Endothelial cell of umbilical vein (primary cell): ENCODE data around the gene USB1. TPM values are rescaled to one million over a fixed set of nuclear protein-coding genes. Genes with fewer than 3 reads are reported as not detected.

Source experiments
- BruUV-seq: library from RNA; stranded (reverse); fragments of 400-500 nt; replicated peaks from 2 replicates; lab custom pipeline; 2021; lab: Mats Ljungman, UMichigan
- CTCF ChIA-PET: fragments of 300-600, 350-600 bp; sonication (Branson Sonifier 250); formaldehyde crosslinking; loops from one replicate; lab custom pipeline; 2021; ENCODE audit warnings: antibody characterized with exemption, inconsistent platforms; lab: Charles Lee
- POLR2A ChIA-PET: fragments of 300-600, 350-600 bp; sonication (Branson Sonifier 250); formaldehyde crosslinking; loops from one replicate; lab custom pipeline; 2021; ENCODE audit warnings: antibody characterized with exemption, inconsistent platforms; lab: Charles Lee
- DNase-seq: peaks from one replicate; pipeline ENCODE4 v3.0.0-alpha.2; 2011; ENCODE audit warnings: low read depth, low spot score
- FAIRE-seq: peaks from 2 replicates; lab custom pipeline; 2011; peaks lifted over from hg19 to GRCh38; lab: Jason Lieb, UNC
- H2AFZ ChIP-seq: 2 replicates; pipeline ENCODE4 v1.6.0; 2012; ENCODE audit warnings: low read depth, low read length, control low read depth, inconsistent platforms
- H3K27ac ChIP-seq: 2 replicates; pipeline ENCODE4 v1.5.1; 2011; ENCODE audit warnings: low read depth, mild to moderate bottlenecking, control low read depth, low read length, moderate library complexity; ENCODE audit not compliant: insufficient read depth
- H3K27me3 ChIP-seq, 2 experiments: 2 replicates each; pipeline versions ENCODE4 v1.6.0 to v1.6.1; 2011; ENCODE audit warnings: low read length in 2 of 2, mixed read lengths in 1 of 2; ENCODE audit not compliant: control insufficient read depth in 2 of 2, insufficient read depth in 2 of 2
- H3K36me3 ChIP-seq, 2 experiments: 2 replicates in 1 of 2; 3 replicates in 1 of 2; pipeline ENCODE4 v1.5.1; 2011; ENCODE audit warnings: low read length in 2 of 2, mild to moderate bottlenecking in 1 of 2, moderate library complexity in 1 of 2; ENCODE audit not compliant: control insufficient read depth in 2 of 2, insufficient read depth in 2 of 2; ENCODE audit errors: extremely low read depth in 1 of 2
- H3K4me1 ChIP-seq: 3 replicates; pipeline ENCODE4 v1.5.1; 2011; ENCODE audit warnings: mild to moderate bottlenecking, low read length; ENCODE audit not compliant: control insufficient read depth, insufficient read depth; ENCODE audit errors: extremely low read depth
- H3K4me2 ChIP-seq: 2 replicates; pipeline ENCODE4 v1.6.1; 2011; ENCODE audit warnings: low read length, control low read depth, mixed read lengths; ENCODE audit not compliant: insufficient read depth
- H3K4me3 ChIP-seq, 3 experiments: fragments of 200-600 bp in 1 of 3; sonication (generic), shearing (Covaris generic) in 1 of 3; replicated peaks in 1 of 3; 2 replicates each; pipeline ENCODE4 v1.5.1; 2011 to 2016; ENCODE audit warnings: control low read depth in 3 of 3, low read length in 3 of 3, mild to moderate bottlenecking in 2 of 3, inconsistent platforms in 1 of 3, low read depth in 1 of 3, moderate library complexity in 1 of 3; ENCODE audit not compliant: insufficient read depth in 1 of 3
- H3K79me2 ChIP-seq: 2 replicates; pipeline ENCODE4 v1.6.0; 2012; ENCODE audit warnings: low read length, inconsistent platforms; ENCODE audit not compliant: control insufficient read depth, insufficient read depth
- H3K9ac ChIP-seq: replicated peaks from 2 replicates; pipeline ENCODE3; 2011; ENCODE audit warnings: low read length, control low read depth; ENCODE audit not compliant: insufficient read depth; ENCODE audit errors: extremely low read depth
- H3K9me1 ChIP-seq: replicated peaks from 3 replicates; pipeline ENCODE4 v1.6.0; 2011; ENCODE audit warnings: mild to moderate bottlenecking, low read length; ENCODE audit not compliant: control insufficient read depth, insufficient read depth; ENCODE audit errors: extremely low read depth
- H3K9me3 ChIP-seq: replicated peaks from 2 replicates; pipeline ENCODE4 v1.5.1; 2012; ENCODE audit warnings: low read length, inconsistent platforms; ENCODE audit not compliant: control insufficient read depth, insufficient read depth
- H4K20me1 ChIP-seq: replicated peaks from 2 replicates; pipeline ENCODE3; 2011; ENCODE audit warnings: mild to moderate bottlenecking, low read length; ENCODE audit not compliant: control insufficient read depth, insufficient read depth; ENCODE audit errors: extremely low read depth
- FOS ChIP-seq: IDR thresholded peaks from 2 replicates; pipeline ENCODE4 v1.6.1; 2011; ENCODE audit warnings: mild to moderate bottlenecking, low read length, moderate library complexity, borderline replicate concordance; ENCODE audit not compliant: insufficient read depth
- GATA2 ChIP-seq: IDR thresholded peaks from 2 replicates; pipeline ENCODE4 v1.7.0; 2011; ENCODE audit warnings: low read depth, mild to moderate bottlenecking, moderate library complexity, mixed read lengths, low read length; ENCODE audit not compliant: insufficient read length, insufficient read depth
- JUN ChIP-seq: IDR thresholded peaks from 2 replicates; pipeline ENCODE4 v1.6.1; 2011; ENCODE audit warnings: borderline replicate concordance, low read depth; ENCODE audit not compliant: insufficient read length, insufficient read depth
- MYC ChIP-seq: IDR thresholded peaks from one replicate; pipeline ENCODE4 v1.6.1; 2011; ENCODE audit warnings: mild to moderate bottlenecking, low read depth, low read length
- dilution Hi-C: fragments of 300-500 bp; cut with MboI; formaldehyde crosslinking; loops from one replicate; pipeline ENCODE4 v1.15.0; 2019; ENCODE audit warnings: low sequenced_read_pairs; ENCODE audit not compliant: extremely low pct_ligation_motif_present
- intact Hi-C: fragments of 100-400 bp; cut with micrococcal nuclease; formaldehyde crosslinking; loops from one replicate; pipeline ENCODE4 v1.10.0; 2022
- polyA plus RNA-seq, 4 experiments: library from polyadenylated mRNA; depleted of rRNA in 3 of 4; stranded (reverse) in 3 of 4; unstranded in 1 of 4; fragments of >200 nt; gene quantifications; 2 replicates each; pipeline versions ENCODE4 v1.2.1 to v1.2.3, GENCODE V29; 2011 to 2012; ENCODE audit warnings: missing spikeins in 1 of 4
- total RNA-seq: library from RNA; stranded (reverse); gene quantifications from 2 replicates; pipeline ENCODE4 v1.2.3, GENCODE V29; 2021
- TF ChIP-seq, protein P1 (sequence below), 2 donors: IDR thresholded peaks; 1 replicate in 1 of 2; 2 replicates in 1 of 2; pipeline ENCODE4 v1.5.1; 2011; ENCODE audit warnings: low read length in 2 of 2, mild to moderate bottlenecking in 2 of 2, moderate library complexity in 2 of 2, control low read depth in 1 of 2, inconsistent platforms in 1 of 2, low read depth in 1 of 2; ENCODE audit not compliant: insufficient read depth in 1 of 2; ENCODE audit errors: extremely low read depth in 1 of 2
- TF ChIP-seq, protein P2 (sequence below): IDR thresholded peaks from 2 replicates; pipeline ENCODE4 v1.6.1; 2011; ENCODE audit not compliant: insufficient read depth, insufficient read length

Gene USB1
- total and polyA plus RNA-seq, 2 donors (not counting 3 experiments of a cell fraction or from before 2014, with no cell fraction given), result 64.6 to 83.8 TPM

DNA sequence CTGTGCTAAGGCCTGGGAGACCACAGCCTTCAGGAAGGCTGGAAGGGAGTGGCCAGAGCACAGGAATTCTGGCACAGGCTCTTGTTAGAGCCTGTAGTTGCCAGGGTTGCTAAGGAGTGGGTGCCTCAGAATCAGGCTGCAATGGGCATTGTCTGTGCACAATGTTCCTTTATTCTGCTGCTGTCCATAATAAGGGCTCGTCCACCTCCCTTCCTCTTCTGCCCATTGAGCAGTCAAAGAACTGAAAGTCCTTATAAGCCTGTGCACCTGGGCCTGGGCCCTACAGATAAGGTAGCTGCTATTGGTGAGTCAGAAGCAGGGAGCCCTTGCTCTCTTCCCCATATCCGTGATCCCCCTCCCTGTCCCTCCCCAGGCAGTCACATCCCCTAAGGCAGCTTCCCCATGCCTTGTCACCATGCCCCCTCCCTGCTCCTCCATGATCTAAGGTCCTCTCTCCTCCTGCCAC is 24.8 kb upstream of the USB1 start:
- dilution Hi-C loops, result no loop called here
- ChIA-PET CTCF (interaction anchor here (1.0 to 1.4 kb wide), 2 partner anchors 11 to 220 kb away, joined by 3 to 5 read pairs; no protein-coding TSS in a partner anchor), POLR2A (no interaction called here)
- TF ChIP-seq, protein P1, sequence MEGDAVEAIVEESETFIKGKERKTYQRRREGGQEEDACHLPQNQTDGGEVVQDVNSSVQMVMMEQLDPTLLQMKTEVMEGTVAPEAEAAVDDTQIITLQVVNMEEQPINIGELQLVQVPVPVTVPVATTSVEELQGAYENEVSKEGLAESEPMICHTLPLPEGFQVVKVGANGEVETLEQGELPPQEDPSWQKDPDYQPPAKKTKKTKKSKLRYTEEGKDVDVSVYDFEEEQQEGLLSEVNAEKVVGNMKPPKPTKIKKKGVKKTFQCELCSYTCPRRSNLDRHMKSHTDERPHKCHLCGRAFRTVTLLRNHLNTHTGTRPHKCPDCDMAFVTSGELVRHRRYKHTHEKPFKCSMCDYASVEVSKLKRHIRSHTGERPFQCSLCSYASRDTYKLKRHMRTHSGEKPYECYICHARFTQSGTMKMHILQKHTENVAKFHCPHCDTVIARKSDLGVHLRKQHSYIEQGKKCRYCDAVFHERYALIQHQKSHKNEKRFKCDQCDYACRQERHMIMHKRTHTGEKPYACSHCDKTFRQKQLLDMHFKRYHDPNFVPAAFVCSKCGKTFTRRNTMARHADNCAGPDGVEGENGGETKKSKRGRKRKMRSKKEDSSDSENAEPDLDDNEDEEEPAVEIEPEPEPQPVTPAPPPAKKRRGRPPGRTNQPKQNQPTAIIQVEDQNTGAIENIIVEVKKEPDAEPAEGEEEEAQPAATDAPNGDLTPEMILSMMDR (IDR thresholded peaks at IDR 0.05; ENCODE audit: extremely low read depth in 1 of 2, insufficient read depth in 1 of 2, low read depth in 1 of 2, low read length in 2 of 2), result no peak
- TF ChIP-seq JUN, result no peak
- TF ChIP-seq FOS, result no peak
- TF ChIP-seq GATA2, result no peak
- no peak for TF ChIP-seq MYC
- TF ChIP-seq, protein P2, sequence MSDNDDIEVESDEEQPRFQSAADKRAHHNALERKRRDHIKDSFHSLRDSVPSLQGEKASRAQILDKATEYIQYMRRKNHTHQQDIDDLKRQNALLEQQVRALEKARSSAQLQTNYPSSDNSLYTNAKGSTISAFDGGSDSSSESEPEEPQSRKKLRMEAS, result no peak
- H3K4me3 ChIP-seq, result no peak overlapping the region
- no peak overlapping the region for H3K9ac ChIP-seq
- DNase-seq, result no peak
- no peak overlapping the region for H3K27ac ChIP-seq
- no peak overlapping the region for H3K4me2 ChIP-seq
- H4K20me1 ChIP-seq, result no peaks in the 10 kb centered on the region
- intact Hi-C loops, result no loop called here
- H3K79me2 ChIP-seq, result no peaks in the 10 kb centered on the region
- no peaks in the 10 kb centered on the region for H3K9me1 ChIP-seq
- H3K36me3 ChIP-seq, result no peaks in the 10 kb centered on the region
- no TSS peak for BruUV-seq
- no peaks in the 10 kb centered on the region for H3K4me1 ChIP-seq
- H3K27me3 ChIP-seq, result peaks cover 0 to 3% of the 10 kb centered on the region in 2 experiments
- no peak for FAIRE-seq
- no peaks in the 10 kb centered on the region for H3K9me3 ChIP-seq
- no peak overlapping the region for H2AFZ ChIP-seq
